GM18951 (cell line): ENCODE measurements around the gene ATAT1.

Source experiments
- POLR2A ChIP-seq: IDR thresholded peaks from 4 replicates; pipeline ENCODE4 v1.6.1; 2011; ENCODE audit warnings: mild to moderate bottlenecking; ENCODE audit not compliant: insufficient read length, insufficient read depth; ENCODE audit errors: extremely low read depth
- in situ Hi-C: fragments of 300-500 bp; cut with MboI; formaldehyde crosslinking; loops from one replicate; pipeline ENCODE4 v1.12.0; 2022; ENCODE audit warnings: low sequenced_read_pairs, mixed read lengths, inconsistent platforms; ENCODE audit not compliant: unreplicated experiment

ATAT1 gene

DNA sequence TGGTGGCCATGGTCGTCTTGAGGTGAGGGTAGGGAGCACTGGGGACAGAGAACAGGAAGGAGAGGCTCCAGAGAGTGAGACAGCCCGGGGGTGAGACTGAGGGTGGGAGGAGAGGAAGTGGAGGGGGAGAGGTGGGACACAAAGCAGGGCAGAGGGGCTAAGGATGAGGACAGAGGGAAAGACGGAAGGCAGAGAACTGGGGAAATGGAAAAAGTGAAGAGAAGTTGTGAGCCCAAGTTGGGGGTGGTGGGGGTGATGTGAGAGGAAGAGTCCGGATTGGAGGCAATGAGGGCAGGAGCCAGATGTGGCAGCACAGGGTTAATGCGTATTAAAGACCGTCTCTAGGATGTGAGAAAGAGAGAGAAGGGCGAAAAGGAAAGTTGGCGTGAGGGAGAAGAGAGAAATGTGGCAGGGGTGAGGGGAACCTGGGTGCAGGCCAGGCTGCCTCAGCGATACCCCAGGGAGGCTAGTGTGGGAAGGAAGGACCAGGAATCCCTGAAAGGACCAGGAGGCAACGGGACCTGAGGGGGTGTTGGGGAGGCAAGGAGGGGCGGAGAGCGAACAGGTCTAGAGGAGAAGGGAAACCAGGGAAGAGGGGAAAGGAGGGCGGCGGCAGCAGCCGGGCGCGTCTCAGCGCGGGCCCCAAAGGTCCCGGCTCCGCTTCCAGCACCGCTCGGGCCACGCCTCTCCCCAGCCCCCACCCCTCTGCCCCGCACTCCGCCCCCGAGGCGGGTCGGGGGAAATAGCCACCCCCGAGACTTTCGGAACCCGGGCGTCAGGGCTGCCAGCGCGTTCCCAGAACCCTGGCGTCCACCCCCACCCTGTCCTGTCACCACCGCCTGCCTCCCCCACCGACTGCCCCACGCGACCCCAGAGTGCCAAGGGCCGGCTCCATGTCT lies 59.6 kb downstream of the ATAT1 start, which contains the start of gene PPP1R18:
PPP1R18 (minus strand) TSS at position 637 of the 899 bp plus-strand sequence; CDS start at position 10, 627 bp downstream.
- in situ Hi-C loops: no loop called here
- peak; percentile 59 for TF ChIP-seq POLR2A

- in situ Hi-C loops: no loop called here
- TF ChIP-seq POLR2A: peak; percentile 75
Observed at GRCh38 chr6:30686908-30687658, 60.4 kb downstream of the ATAT1 start.

DNA sequence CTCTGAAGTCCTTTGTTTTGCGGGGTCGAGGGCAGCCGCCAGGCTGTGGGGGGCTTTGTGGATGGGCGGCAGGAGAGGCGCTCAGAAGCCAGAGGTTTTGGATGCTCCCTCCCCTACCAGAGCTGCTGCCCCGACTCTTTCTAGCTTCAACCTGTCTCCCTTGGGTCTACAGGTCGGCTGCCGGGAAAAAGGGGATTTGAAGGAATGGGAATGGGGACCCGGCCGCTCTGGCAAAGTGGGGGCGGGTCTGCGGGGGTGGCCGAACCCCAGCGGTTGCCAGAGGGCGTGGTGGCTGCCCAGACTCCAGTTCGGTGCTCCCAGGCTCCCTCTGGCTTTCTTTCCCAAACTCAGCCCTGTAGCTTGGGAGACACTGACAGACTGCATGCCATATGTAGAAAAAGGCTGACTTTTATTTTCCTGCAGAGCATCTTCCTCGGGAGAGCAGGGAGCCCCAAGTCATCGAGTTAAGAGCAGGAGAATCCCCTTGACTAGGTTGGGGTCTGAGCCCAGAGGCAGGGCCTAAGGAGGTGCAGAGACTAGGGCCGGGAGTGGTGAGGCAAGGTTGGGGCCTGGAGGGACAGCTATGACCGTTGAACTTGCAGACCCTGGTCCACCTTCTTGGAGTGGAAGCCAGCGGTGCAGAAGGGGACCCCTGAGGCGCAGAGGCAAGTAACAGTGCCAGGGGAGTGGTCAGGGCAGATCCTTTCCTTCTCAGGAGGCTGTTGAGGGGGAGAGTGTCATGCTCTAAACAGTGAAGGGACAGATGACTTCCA lies 61.2 kb downstream of the ATAT1 start:
- in situ Hi-C loops: no loop called here

DNA sequence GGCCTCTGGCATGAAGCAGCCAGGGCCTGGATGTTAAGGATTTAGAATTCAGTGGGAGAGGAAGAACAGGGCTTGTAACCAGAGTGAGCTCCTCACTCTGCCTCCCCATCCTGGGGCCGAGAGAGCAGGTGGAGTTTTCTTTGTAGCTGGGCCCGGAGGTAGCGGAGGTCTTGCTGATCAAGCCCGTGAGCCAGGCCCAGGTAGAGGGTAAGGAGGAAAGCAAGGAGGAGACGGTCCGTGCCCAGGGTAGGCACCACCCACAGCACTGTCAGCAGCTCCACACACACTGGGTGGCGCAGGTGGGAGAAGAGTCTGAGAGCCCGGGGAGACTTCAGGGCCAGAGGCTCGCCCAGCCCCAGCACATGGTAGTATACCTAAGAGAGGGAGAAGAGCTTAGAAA lies 61.9 kb downstream of the ATAT1 start:
- peak; percentile 58 for TF ChIP-seq POLR2A
- in situ Hi-C loops: no loop called here

More for the DNA sequence above, 61.2 kb downstream of the ATAT1 start:
- TF ChIP-seq POLR2A: peak; percentile 57

DNA sequence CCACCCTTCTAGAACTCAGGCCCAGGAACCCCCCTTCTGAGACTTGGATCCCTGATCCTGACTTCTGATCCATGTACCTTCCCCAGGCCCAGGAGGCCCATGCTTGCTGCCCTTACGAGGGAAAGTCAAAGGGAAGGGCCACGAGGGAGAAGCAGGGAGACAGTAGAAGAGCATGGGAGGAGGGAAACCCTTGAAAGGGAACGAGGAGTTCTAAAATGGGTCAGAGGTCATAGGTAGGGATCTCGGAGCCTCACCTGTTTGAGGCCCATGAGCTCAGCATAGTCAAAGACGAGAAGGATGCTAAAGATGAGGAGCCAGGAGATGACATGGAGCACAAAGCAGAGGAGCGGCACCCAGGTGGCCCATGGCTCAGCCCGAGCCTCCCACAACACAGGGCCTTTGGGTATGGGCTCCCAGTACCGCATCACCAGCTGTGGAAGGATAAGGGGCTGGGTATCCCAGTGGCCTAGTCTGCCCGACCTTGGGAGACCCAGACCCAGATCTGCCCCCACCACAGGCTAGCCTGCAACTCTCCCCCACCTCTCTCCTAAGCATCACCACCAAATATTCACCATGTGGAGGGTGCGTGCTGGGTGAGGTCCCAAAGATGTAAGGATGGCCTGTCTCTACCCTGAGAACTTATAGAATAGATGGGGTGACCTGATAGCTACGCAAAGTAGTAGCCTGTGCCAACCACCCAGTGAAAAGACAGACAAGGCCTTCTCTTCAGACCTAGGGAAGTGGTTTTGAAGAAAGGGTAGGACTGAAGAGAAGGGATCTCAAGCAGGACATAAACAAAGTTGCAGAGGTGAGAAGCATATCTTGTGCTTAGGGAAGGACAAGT lies 62.6 kb downstream of the ATAT1 start:
- TF ChIP-seq POLR2A: peak; percentile 2
- in situ Hi-C loops: no loop called here

DNA sequence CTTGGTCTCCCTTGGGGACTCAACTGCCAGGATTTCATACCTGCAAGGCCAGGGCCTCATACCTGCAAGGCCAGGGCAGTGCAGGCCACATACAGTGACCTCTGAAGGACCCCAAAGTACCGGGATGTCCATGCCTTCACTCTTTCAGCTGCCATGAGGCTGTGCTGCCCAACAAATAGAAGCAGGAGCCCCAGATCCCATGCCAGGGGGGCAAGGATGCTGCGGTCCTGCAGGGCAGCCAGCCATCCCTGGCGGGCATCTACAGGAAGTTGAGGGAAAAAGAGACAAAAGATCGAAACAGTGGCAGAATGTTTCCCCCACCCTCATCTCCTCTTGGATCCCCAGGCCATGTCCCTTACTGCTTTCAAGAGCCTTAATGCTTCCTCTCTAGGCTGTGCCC lies 63.3 kb downstream of the ATAT1 start:
- TF ChIP-seq POLR2A: no peak
- in situ Hi-C loops: no loop called here

GRCh38 chr6:30690403-30691207 lies 63.9 kb downstream of the ATAT1 start, which contains the start of gene NRM:
Gene NRM (minus strand): TSS chr6:30690984. CDS start chr6:30690974, 10 bp downstream.
- TF ChIP-seq POLR2A: peak; percentile 76

GRCh38 chr6:30691208-30691847 lies 64.7 kb downstream of the ATAT1 start:
- in situ Hi-C loops: no loop called here
- no peak for TF ChIP-seq POLR2A

More at GRCh38 chr6:30690403-30691207, 63.9 kb downstream of the ATAT1 start, which contains the start of gene NRM:
- in situ Hi-C loops: no loop called here
